GM13976 (cell line): ENCODE results near the gene SPATA45.

Source experiments
- DNase-seq: peaks from one replicate; pipeline ENCODE4 v3.0.0; 2012; ENCODE audit warnings: low spot score
- in situ Hi-C: fragments of 300-500 bp; cut with MboI; formaldehyde crosslinking; loops from one replicate; pipeline ENCODE4 v1.12.0; 2022; ENCODE audit warnings: low sequenced_read_pairs, mixed read lengths, inconsistent platforms; ENCODE audit not compliant: unreplicated experiment
- TF ChIP-seq, protein P1 (sequence below): IDR thresholded peaks from 2 replicates; pipeline ENCODE4 v1.5.1; 2012; ENCODE audit warnings: borderline replicate concordance, mild to moderate bottlenecking; ENCODE audit not compliant: insufficient read depth; ENCODE audit errors: extremely low read depth, missing control alignments, control extremely low read depth

SPATA45 gene

DNA sequence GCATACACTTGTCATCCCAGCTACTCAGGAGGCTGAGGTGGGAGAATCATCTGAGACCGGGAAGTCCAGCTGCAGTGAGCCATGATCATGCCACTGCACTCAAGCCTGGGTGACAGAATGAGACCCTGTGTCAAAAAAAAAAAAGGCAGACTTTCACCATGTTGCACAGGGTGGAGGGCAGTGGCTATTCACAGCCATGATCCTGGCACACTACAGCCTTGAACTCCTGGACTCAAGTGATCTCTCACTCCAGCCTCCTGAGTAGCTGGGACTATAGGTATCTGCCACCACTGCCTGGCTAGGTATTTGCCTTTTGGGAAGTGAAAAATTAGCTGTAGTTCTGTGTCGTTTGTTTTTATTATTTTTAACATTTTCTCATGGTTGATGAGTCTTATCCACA is 19.1 kb downstream of the SPATA45 start:
- DNase-seq: no peak
- TF ChIP-seq, protein P1, sequence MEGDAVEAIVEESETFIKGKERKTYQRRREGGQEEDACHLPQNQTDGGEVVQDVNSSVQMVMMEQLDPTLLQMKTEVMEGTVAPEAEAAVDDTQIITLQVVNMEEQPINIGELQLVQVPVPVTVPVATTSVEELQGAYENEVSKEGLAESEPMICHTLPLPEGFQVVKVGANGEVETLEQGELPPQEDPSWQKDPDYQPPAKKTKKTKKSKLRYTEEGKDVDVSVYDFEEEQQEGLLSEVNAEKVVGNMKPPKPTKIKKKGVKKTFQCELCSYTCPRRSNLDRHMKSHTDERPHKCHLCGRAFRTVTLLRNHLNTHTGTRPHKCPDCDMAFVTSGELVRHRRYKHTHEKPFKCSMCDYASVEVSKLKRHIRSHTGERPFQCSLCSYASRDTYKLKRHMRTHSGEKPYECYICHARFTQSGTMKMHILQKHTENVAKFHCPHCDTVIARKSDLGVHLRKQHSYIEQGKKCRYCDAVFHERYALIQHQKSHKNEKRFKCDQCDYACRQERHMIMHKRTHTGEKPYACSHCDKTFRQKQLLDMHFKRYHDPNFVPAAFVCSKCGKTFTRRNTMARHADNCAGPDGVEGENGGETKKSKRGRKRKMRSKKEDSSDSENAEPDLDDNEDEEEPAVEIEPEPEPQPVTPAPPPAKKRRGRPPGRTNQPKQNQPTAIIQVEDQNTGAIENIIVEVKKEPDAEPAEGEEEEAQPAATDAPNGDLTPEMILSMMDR: no peak
- in situ Hi-C loops: no loop called here

DNA sequence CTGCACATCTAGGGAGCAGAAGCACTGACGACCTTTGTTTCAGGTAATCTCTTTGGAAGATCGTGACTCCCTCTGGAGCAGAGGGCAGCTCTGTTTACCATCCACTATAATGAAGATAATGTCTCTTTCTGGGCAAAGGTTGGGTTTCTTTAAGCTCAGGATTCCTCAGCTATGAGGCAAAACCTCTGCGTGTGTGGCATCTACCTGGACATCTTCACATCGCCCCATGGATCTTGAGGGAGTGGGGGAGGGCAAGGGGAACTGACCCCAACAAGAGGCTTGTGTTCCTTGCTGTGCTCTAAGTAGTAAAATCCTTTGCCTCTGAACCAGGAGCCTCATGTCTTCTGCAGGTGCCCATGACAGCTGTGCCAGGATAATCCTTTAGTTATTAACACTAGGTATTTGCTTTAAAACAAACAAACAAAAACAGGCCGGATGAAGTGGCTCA is 19.6 kb downstream of the SPATA45 start:
- no peak for DNase-seq
- in situ Hi-C loops: no loop called here
- TF ChIP-seq, protein P1: no peak

DNA sequence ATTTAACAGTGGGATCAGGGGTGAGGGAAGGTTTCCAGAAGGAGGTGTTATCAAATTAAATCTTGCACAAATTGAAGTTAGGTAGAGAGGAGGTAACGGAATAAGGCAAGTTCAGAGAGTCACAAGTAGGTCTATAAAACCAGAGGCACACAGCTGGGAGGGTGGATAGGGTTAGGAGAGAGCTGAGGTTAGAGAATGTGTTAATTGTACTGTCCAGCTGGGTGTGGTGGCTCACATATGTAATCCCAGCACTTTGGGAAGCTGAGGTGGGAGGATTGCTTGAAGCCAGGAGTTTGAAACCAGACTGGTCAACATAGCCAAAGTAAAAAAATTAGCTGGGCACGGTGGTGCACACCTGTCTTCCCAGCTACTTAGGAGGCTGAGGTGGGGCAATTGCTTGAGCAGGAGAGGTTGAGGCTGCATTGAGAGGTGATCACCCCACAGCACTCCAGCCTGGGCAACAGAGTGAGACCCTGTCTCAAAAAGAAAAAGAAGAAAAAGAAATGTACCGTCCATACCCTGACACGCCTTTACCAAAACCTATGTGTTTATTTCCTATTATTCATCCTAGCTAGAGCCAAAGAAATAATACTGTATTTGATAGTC is 20.2 kb downstream of the SPATA45 start:
- in situ Hi-C loops: no loop called here
- no peak for DNase-seq
- TF ChIP-seq, protein P1: no peak

DNA sequence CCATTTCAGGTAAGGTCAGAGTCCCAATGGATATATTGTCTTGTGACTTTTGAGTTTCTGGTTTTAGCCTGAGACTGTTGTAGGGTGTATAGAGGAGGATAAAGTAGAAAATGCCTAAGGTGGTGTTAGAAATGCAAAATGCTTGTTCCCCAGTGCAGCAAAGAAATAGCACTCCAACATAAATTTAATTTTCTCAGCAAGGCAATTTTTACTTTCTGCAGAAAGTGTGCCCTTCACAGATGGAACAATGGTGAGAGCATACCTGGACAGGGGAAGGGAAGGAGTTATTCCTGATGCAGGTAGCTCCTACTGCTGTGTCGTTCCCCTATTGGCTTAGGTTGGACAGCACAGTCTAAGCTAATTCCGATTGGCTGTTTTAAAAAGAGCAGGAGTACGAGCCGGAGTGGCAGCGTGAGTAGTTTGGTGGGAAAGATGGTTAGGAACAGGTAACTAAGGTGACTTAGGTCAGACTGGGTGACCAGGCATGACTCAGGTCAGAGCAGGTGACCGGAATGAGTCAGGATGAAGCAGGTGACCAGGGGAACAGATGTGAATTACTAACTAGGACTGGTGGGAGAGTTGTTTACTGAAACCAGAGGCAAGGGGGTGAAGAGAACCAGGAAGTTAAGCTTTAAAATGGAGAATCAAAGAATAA is 21.5 kb downstream of the SPATA45 start:
- DNase-seq: no peak
- TF ChIP-seq, protein P1: no peak
- in situ Hi-C loops: no loop called here

GRCh38 chr1:212824201-212824600 is 23.2 kb downstream of the SPATA45 start:
- no peak for DNase-seq
- in situ Hi-C loops: no loop called here
- TF ChIP-seq, protein P1: no peak

DNA sequence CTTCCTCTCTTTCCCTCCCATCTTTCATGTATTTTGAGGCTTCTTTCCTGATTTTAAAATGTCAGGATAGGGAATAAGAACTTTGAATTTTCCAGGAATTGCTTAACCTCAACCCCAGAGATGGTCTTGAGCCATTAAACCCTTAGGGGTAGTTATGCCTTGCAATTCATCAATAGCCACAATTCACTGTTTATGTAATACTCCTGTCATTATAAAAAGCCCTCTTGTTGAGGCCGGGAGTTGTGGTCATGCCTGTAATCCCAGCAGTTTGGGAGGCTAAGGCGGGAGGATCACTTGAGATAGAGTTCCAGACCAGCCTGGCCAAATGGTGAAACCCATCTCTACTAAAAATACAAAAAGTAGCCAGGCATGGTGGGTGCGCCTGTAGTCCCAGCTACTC is 24.5 kb downstream of the SPATA45 start:
- TF ChIP-seq, protein P1: no peak
- in situ Hi-C loops: no loop called here
- no peak for DNase-seq
